Smooth muscle cell (in vitro differentiated cells): ENCODE measurements around the gene PSMD14. TPM values are rescaled to one million over a fixed set of nuclear protein-coding genes. Genes with fewer than 3 reads are reported as not detected.

Experiments
- DNase-seq: peaks from one replicate; lab custom pipeline; 2025; ENCODE audit not compliant: unreplicated experiment; lab: John Stamatoyannopoulos, UW
- H2AFZ ChIP-seq: fragments of 200-600 bp; sonication (generic); 2 replicates; pipeline ENCODE4 v1.6.0; 2016; ENCODE audit warnings: antibody characterized with exemption, low read depth, mild to moderate bottlenecking
- H3F3A ChIP-seq: fragments of 200-600 bp; sonication (generic); 2 replicates; pipeline ENCODE4 v1.6.0; 2017; ENCODE audit warnings: antibody characterized with exemption, low read depth
- H3K27ac ChIP-seq: fragments of 200-600 bp; sonication (generic); 2 replicates; pipeline ENCODE4 v1.5.1; 2016; ENCODE audit warnings: low read depth, mild to moderate bottlenecking
- H3K27me3 ChIP-seq: fragments of 200-600 bp; sonication (generic); 2 replicates; pipeline ENCODE4 v1.6.1; 2016; ENCODE audit warnings: low read depth, mild to moderate bottlenecking
- H3K36me3 ChIP-seq: fragments of 200-600 bp; sonication (generic); 2 replicates; pipeline ENCODE4 v1.5.1; 2016; ENCODE audit warnings: low read depth
- H3K4me1 ChIP-seq: fragments of 200-600 bp; sonication (generic); 2 replicates; pipeline ENCODE4 v1.5.1; 2016; ENCODE audit warnings: low read depth
- H3K4me2 ChIP-seq: fragments of 200-600 bp; sonication (generic); 2 replicates; pipeline ENCODE4 v1.6.0; 2016; ENCODE audit warnings: mild to moderate bottlenecking
- H3K4me3 ChIP-seq: fragments of 200-600 bp; sonication (generic); 2 replicates; pipeline ENCODE4 v1.5.1; 2016; ENCODE audit warnings: mild to moderate bottlenecking
- H3K79me2 ChIP-seq: fragments of 200-600 bp; sonication (generic); 2 replicates; pipeline ENCODE4 v1.6.0; 2016; ENCODE audit warnings: low read depth, mild to moderate bottlenecking
- H3K9ac ChIP-seq: fragments of 200-600 bp; sonication (generic); 2 replicates; pipeline ENCODE4 v1.6.0; 2016; ENCODE audit warnings: low read depth
- H3K9me3 ChIP-seq: fragments of 200-600 bp; sonication (generic); replicated peaks from 2 replicates; pipeline ENCODE4 v1.5.1; 2016; ENCODE audit warnings: low read depth
- H4K20me1 ChIP-seq: fragments of 200-600 bp; sonication (generic); 2 replicates; pipeline ENCODE4 v1.6.0; 2016; ENCODE audit warnings: low read depth
- CTCF ChIP-seq: fragments of 200-600 bp; sonication (generic); IDR thresholded peaks from 2 replicates; pipeline ENCODE4 v1.5.1; 2017; ENCODE audit warnings: borderline replicate concordance, mild to moderate bottlenecking, antibody characterized with exemption; ENCODE audit not compliant: insufficient read depth, poor library complexity, severe bottlenecking
- WGBS: methylation state at CpG from one replicate; pipeline ENCODE4 v1.1.7; 2016; ENCODE audit warnings: low lambda C conversion rate; 5-methylcytosine and 5-hydroxymethylcytosine counted together
- polyA plus RNA-seq: library from polyadenylated mRNA; unstranded; fragments of >200 nt; fragmentation: Nextera tagmentation; extraction: Ambion mirVana; gene quantifications from 2 replicates; pipeline ENCODE4 v1.2.1, GENCODE V29; 2016
- total RNA-seq: library from RNA; depleted of rRNA; stranded (reverse); fragments of >200 nt; gene quantifications from 2 replicates; pipeline ENCODE4 v1.2.3, GENCODE V29; 2014

Gene PSMD14
- total and polyA plus RNA-seq, 2 experiments from 2014 or later: 69.4 to 123 TPM

- Histone ChIP-seq H3K4me1 (no peaks in the 10 kb centered on the region), H3K27me3 (no peaks in the 10 kb centered on the region), H2AFZ (no peak overlapping the region), H3K36me3 (no peaks in the 10 kb centered on the region), H3K4me3 (no peak overlapping the region), H3K79me2 (no peaks in the 10 kb centered on the region), H3K4me2 (no peak overlapping the region), H3F3A (no peaks in the 10 kb centered on the region), H3K27ac (no peak overlapping the region), H4K20me1 (no peaks in the 10 kb centered on the region), H3K9ac (no peak overlapping the region), H3K9me3 (peaks cover 3% of the 10 kb centered on the region)
- 68% methylated on average over 1 of the region's 1 CpG for WGBS
- DNase-seq: no peak
- no peak for TF ChIP-seq CTCF
These were observed 24.3 kb upstream of the PSMD14 start for GRCh38 chr2:161283926-161284325.

- H3K27ac ChIP-seq: no peak overlapping the region
- no peaks in the 10 kb centered on the region for H4K20me1 ChIP-seq
- no peak overlapping the region for H3K9ac ChIP-seq
- no peak overlapping the region for H3K4me3 ChIP-seq
- H3K27me3 ChIP-seq: no peaks in the 10 kb centered on the region
- no peaks in the 10 kb centered on the region for H3K36me3 ChIP-seq
- no peak for DNase-seq
- H3K4me1 ChIP-seq: no peaks in the 10 kb centered on the region
- H3K4me2 ChIP-seq: no peak overlapping the region
- no peaks in the 10 kb centered on the region for H3K9me3 ChIP-seq
- H3F3A ChIP-seq: no peaks in the 10 kb centered on the region
- H2AFZ ChIP-seq: no peak overlapping the region
- H3K79me2 ChIP-seq: peaks cover under 1% of the 10 kb centered on the region
- 96% methylated on average over 1 of the region's 1 CpG for WGBS
- no peak for TF ChIP-seq CTCF
These were observed 4.6 kb upstream of the PSMD14 start for GRCh38 chr2:161303535-161304050.

- H3K27me3 ChIP-seq: no peaks in the 10 kb centered on the region
These were observed 1.3 kb upstream of the PSMD14 start for GRCh38 chr2:161306919-161307318.

More at GRCh38 chr2:161306919-161307318, 1.3 kb upstream of the PSMD14 start:
- H3K4me1 ChIP-seq: peaks cover 15% of the 10 kb centered on the region
- H3K27ac ChIP-seq: no peak overlapping the region
- no peaks in the 10 kb centered on the region for H3F3A ChIP-seq
- H3K79me2 ChIP-seq: peaks cover 33% of the 10 kb centered on the region
- no peaks in the 10 kb centered on the region for H3K36me3 ChIP-seq
- WGBS: 84% methylated on average over 6 of the region's 6 CpGs
- H2AFZ ChIP-seq: no peak overlapping the region
- no peaks in the 10 kb centered on the region for H3K9me3 ChIP-seq
- DNase-seq: no peak
- no peak for TF ChIP-seq CTCF
- no peak overlapping the region for H3K4me3 ChIP-seq
- H3K4me2 ChIP-seq: peak overlapping the region; percentile 91
- H3K9ac ChIP-seq: no peak overlapping the region
- peaks cover 17% of the 10 kb centered on the region for H4K20me1 ChIP-seq
